GM19099 (cell line): Measurements from ENCODE around the gene ONECUT1.

Experiments
- POLR2A ChIP-seq: IDR thresholded peaks from 3 replicates; pipeline ENCODE4 v1.6.1; 2011; ENCODE audit warnings: low read depth; ENCODE audit not compliant: insufficient read length; ENCODE audit errors: extremely low read depth

Gene ONECUT1

GRCh38 chr15:52790169-52790708, at the start of gene ONECUT1:
Gene ONECUT1 (minus strand): TSS chr15:52790336. CDS start chr15:52789884, 452 bp downstream.
- no peak for TF ChIP-seq POLR2A

DNA sequence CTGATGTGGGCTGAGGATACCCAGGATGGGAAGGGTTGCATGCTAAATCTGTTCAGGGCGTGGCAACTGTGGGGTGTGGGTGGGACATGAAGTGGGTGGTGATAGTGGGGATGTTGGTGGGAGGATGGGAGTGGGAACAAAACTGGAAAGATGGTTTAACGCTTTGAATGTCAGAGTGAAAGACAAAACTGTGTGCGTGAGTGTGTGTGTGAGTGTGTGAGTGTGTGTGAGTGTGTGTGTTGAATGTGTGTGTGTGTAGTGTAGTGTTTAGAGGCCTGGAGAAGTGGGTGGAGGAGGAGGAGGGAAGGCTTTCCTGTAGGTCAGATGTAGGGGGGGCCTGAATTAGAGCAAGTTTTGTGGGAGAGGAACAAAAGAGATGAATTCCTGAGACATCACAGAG, 44.2 kb upstream of the ONECUT1 start:
- no peak for TF ChIP-seq POLR2A

DNA sequence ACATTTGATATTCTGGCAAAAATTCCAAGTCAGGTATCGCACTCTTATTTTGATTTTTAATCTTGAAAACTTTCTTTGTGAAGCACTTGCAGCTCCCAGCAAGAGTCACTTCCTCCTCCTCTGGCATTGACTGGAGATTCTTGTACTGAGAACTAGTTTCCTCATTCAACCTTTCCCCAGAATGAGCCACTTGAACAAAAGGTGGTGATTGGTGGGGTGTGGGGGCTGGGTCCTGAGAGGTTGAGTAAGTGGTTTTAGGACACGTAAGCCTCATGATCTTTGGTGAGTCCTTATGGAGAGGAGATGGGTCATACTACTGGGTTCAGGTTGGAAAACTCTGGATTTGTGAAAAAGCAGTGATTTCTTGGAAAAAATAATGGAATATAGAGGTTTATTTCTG, 32.3 kb upstream of the ONECUT1 start:
- no peak for TF ChIP-seq POLR2A

- TF ChIP-seq POLR2A = no peak
Measured at GRCh38 chr15:52819253-52819652, 29.1 kb upstream of the ONECUT1 start.

GRCh38 chr15:52808996-52809395, 18.9 kb upstream of the ONECUT1 start:
- no peak for TF ChIP-seq POLR2A

- no peak for TF ChIP-seq POLR2A
Measured at GRCh38 chr15:52808441-52808840, 18.3 kb upstream of the ONECUT1 start.

- TF ChIP-seq POLR2A = no peak
Measured at GRCh38 chr15:52806284-52806655, 16.1 kb upstream of the ONECUT1 start.

DNA sequence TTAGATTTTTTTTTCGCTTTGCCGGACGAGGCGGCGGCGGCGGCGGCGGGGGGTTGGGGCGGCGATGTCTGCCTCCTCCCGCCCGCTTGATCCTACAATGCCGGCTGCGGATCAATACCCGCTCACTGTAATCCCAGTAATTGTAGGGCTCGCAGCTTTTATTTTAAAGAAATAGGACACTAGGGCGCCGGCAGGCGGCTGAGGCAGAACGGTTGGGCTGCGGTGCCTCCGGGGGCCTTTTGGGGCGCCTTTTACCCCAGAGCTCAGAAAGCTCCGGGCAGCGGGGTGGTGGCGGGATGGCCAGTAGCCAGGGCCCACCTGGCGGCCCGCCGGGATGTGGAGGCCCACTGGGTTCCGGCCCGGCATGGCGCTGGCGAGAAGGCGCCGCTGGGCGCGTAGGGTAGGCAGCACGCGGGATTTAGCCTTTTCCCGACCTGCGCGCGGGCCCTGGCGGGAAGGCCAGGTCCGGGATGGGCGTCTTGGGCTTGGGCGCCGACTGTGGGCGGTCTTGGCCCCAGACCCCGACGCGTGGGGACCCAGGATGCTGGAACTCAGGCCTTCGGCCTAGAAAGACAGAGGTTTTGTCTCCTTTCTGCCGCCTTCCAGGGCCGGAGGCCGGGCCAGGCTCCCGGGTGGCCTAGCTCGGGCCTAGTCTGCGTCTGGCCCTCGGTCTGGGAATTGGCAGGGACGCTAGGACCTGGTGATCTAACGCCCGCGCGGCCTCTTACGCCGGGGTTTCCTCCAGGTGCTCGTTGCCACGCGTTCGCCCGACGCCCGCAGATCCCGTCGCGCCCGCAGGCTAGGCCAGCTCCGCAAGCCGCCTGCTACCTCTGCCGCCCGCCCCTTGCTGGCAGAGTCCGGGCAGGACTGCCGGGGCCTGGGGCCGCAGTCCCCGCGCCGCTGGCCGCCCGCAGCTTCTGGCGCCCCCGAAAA, 15.5 kb upstream of the ONECUT1 start:
- no peak for TF ChIP-seq POLR2A

- TF ChIP-seq POLR2A = no peak
Measured at GRCh38 chr15:52804526-52805081, 14.5 kb upstream of the ONECUT1 start.

GRCh38 chr15:52803467-52804306, 13.6 kb upstream of the ONECUT1 start:
- no peak for TF ChIP-seq POLR2A

DNA sequence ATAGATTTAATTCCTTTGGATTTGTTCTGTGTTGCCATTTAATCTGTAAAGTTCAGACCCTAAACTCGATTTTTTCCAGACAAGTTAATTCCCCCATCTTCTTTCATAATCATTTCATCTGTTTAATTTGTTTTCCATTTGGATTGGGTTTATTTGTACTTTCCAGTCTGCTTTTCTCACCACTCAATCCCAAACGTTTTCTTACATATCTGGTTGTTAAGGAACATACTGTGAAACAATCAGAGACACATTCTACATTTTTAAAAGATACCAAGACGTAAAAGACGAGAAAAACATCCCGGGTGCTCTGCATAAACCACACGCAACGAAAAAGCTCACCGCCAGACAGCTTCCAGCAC, 13.0 kb upstream of the ONECUT1 start:
- TF ChIP-seq POLR2A = no peak

DNA sequence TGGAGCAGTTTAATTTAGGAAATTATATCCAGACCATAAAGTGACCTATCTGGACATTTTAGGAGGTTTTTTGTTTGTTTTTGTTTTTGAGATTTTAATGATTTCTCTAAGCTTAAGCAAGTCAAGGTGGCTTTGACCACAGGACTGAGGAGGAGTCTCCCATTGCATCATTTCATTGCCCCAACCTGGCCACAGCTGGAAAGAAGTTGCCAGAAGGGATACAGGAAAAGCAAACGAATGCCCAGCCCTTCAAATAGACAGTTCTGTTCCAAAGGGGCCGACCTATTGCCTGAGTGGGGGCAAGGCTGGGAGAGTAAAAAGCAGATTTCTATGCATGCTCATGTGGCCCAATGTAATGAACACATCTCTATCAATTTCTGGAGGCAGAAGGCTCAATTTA, 12.0 kb upstream of the ONECUT1 start:
- no peak for TF ChIP-seq POLR2A

DNA sequence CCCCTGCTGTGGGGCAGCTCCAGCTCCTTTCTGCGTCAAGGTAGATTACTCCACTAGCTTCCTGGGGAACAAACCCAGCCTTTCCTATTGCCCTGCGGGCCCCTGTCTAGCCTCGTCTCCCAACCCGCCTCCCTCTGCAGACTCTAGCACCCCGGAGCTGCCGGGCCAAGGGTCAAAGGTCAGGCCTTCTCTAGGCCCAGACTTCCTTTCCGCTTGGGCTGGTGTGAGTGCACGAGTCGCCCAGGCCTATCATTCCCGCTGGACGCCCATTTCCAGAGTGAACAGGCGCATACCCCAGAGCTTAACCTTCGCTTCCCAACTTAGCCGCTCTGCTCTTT, 11.6 kb upstream of the ONECUT1 start:
- no peak for TF ChIP-seq POLR2A

- TF ChIP-seq POLR2A = no peak
Measured at GRCh38 chr15:52800828-52801747, 11.0 kb upstream of the ONECUT1 start.
